Airway epithelial cell (primary cell): ENCODE measurements around the gene CTBS. TPM values are rescaled to one million over a fixed set of nuclear protein-coding genes. Genes with fewer than 3 reads are reported as not detected.

Experiments used
- total RNA-seq: library from RNA; depleted of rRNA; stranded (reverse); fragments of >200 nt; gene quantifications from 2 replicates; pipeline ENCODE4 v1.2.3, GENCODE V29; 2015

Gene CTBS, protein sequence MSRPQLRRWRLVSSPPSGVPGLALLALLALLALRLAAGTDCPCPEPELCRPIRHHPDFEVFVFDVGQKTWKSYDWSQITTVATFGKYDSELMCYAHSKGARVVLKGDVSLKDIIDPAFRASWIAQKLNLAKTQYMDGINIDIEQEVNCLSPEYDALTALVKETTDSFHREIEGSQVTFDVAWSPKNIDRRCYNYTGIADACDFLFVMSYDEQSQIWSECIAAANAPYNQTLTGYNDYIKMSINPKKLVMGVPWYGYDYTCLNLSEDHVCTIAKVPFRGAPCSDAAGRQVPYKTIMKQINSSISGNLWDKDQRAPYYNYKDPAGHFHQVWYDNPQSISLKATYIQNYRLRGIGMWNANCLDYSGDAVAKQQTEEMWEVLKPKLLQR
- 8.4 and 10.9 TPM in 2 replicates for total RNA-seq

DNA sequence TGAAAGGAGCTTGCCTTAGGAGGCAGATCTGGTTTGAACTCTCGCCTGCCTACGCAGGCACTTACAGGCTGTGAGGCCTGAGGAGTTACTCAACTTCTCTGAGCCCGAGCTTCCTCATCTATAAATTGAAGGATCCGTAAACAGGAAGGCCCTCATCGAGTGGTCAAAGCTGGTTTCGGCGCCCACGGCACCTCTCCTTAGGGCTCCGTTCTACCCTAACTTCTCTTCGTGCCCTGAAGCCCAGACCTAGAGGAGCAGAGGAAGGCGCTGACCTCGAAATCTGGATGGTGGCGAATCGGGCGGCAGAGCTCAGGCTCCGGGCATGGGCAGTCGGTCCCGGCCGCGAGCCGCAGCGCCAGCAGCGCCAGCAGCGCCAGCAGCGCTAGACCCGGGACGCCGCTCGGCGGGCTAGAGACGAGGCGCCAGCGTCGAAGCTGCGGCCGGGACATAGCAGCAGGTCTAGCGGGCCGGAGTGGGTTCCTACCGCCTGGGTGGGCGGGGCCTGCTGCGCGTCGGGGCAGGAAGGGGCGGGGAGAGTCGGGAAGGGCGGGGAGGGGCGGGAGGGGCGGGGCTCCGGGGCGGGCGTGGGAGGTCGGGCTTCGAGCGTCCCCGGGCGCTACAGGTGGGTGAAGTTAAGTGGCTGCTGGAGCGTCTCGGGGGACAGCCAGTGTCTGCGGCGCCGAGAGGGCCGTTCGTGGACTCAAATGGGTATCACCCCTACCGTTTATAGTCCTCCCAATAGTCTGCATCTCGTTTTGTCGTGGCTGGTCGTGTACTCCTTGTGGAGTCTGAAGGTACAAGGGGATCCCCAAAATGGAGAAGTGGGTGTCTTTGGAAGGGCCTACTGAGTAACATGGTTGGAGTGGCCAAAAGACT, at the start of gene CTBS:
Gene CTBS, minus strand, starts transcription at position 474 of the 876 bp plus-strand sequence. Its CDS starts 25 bp downstream, at position 449.

DNA sequence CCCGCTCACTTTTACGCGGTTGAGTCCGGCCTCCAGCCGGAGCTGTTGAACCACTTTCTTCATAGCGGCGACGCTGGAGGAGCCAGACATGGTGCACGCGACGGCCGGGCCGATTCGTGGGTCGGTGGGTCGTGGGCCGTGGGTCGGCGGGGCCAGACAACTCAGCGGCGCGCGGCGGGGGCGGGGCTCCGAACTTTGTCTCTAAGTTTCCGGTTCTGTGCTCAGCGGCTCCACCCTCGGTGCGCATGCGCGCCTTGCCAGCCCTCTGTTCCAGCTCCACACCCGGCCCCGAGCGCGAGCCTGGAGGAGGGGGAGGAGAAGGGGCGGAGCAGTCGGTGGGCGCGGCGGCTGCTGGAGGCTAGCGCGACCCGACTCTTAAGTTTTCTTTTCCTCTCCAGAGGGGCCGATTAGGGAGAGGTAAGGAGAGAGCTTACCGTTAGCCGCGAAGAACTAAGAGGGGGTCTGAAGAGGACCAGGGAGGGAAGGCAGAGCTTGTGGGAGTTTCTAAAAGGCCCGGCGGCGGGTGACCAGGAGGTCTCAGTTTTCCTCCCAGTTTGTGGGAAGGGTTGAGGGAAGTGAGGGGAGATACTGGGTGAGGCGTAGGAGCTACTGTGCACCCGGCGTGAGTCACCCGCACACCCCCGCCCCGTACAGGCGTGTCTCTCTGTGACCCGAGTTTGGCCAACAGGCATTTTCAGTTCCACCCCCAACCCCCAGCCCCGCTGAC, 68.1 kb downstream of the CTBS start, which contains the start of the genes GNG5 and SPATA1:
Gene GNG5, minus strand, starts transcription at position 580 of the 727 bp plus-strand sequence. Its CDS starts 490 bp downstream, at position 90.
Gene SPATA1, plus strand, starts transcription at position 385 of the 727 bp plus-strand sequence. CDS start 9,974 bp downstream, outside the sequence.

Other genes with a start within 250 kb of the CTBS start
- gene DNASE2B, start 176.0 kb downstream of the CTBS start, total RNA-seq = not detected in 2 replicates
- 42.0 and 54.1 TPM in 2 replicates for gene RPF1, start 95.2 kb downstream of the CTBS start, total RNA-seq
- gene SPATA1, start 68.1 kb downstream of the CTBS start, total RNA-seq = 16.8 TPM in 1 of 2 replicates, not detected in the other
- gene GNG5, start 67.9 kb downstream of the CTBS start, total RNA-seq = 87.0 and 94.6 TPM in 2 replicates
- 12.8 and 13.4 TPM in 2 replicates for gene SSX2IP, start 116.0 kb upstream of the CTBS start, total RNA-seq